H9 (cell line): ENCODE data around the gene SPATA2. TPM values are rescaled to one million over a fixed set of nuclear protein-coding genes. Genes with fewer than 3 reads are reported as not detected.

ENCODE experiments used
- DNase-seq: peaks from one replicate; pipeline ENCODE4 v3.0.0-alpha.2; 2017
- H2AFZ ChIP-seq: one replicate; pipeline ENCODE4 v1.6.1; 2013; ENCODE audit warnings: mild to moderate bottlenecking, low read length, control low read depth, moderate library complexity
- H2AK5ac ChIP-seq: 2 replicates; pipeline ENCODE4 v1.6.1; 2013; ENCODE audit warnings: low read length, control low read depth, mixed read lengths; ENCODE audit not compliant: insufficient read length
- H2BK120ac ChIP-seq: one replicate; pipeline ENCODE4 v1.6.1; 2013; ENCODE audit warnings: low read depth, mild to moderate bottlenecking, low read length, control low read depth, inconsistent platforms; ENCODE audit not compliant: poor library complexity, severe bottlenecking
- H2BK12ac ChIP-seq: 2 replicates; pipeline ENCODE4 v1.6.1; 2013; ENCODE audit warnings: low read length, control low read depth, mixed read lengths, low read depth; ENCODE audit not compliant: insufficient read length
- H2BK15ac ChIP-seq: 2 replicates; pipeline ENCODE4 v1.6.1; 2013; ENCODE audit warnings: low read depth, low read length, control low read depth
- H2BK20ac ChIP-seq: one replicate; pipeline ENCODE4 v1.6.1; 2013; ENCODE audit warnings: low read depth, mild to moderate bottlenecking, low read length, control low read depth, inconsistent platforms; ENCODE audit not compliant: poor library complexity, severe bottlenecking
- H2BK5ac ChIP-seq: 2 replicates; pipeline ENCODE4 v1.6.1; 2013; ENCODE audit warnings: low read length, control low read depth, mixed read lengths; ENCODE audit not compliant: insufficient read length
- H3K14ac ChIP-seq: 2 replicates; pipeline ENCODE4 v1.6.1; 2013; ENCODE audit warnings: low read length, control low read depth; ENCODE audit not compliant: insufficient read depth
- H3K18ac ChIP-seq: 2 replicates; pipeline ENCODE4 v1.6.1; 2013; ENCODE audit warnings: low read depth, mild to moderate bottlenecking, mixed read lengths, low read length, control low read depth; ENCODE audit not compliant: insufficient read length
- H3K23ac ChIP-seq: 2 replicates; pipeline ENCODE4 v1.6.1; 2013; ENCODE audit warnings: low read length, control low read depth, mixed read lengths, low read depth; ENCODE audit not compliant: insufficient read length
- H3K23me2 ChIP-seq: 2 replicates; pipeline ENCODE4 v1.6.1; 2013; ENCODE audit warnings: low read depth, mild to moderate bottlenecking, mixed read lengths, low read length, control low read depth; ENCODE audit not compliant: insufficient read length, poor library complexity, severe bottlenecking
- H3K27ac ChIP-seq: 2 replicates; pipeline ENCODE4 v1.5.1; 2013; ENCODE audit warnings: low read length, control low read depth, mixed read lengths, low read depth; ENCODE audit not compliant: insufficient read length
- H3K27me3 ChIP-seq: 2 replicates; pipeline ENCODE4 v1.6.1; 2013; ENCODE audit warnings: low read length, control low read depth, inconsistent platforms; ENCODE audit not compliant: insufficient read depth
- H3K4ac ChIP-seq: 2 replicates; pipeline ENCODE4 v1.6.1; 2013; ENCODE audit warnings: low read depth, mild to moderate bottlenecking, control low read depth, inconsistent platforms, low read length, moderate library complexity
- H3K4me1 ChIP-seq: 2 replicates; pipeline ENCODE4 v1.6.1; 2013; ENCODE audit warnings: low read length, control low read depth, inconsistent platforms; ENCODE audit not compliant: insufficient read depth
- H3K4me2 ChIP-seq: 2 replicates; pipeline ENCODE4 v1.6.1; 2013; ENCODE audit warnings: low read length, control low read depth, mixed read lengths; ENCODE audit not compliant: insufficient read length, insufficient read depth
- H3K56ac ChIP-seq: 2 replicates; pipeline ENCODE4 v1.6.1; 2013; ENCODE audit warnings: low read depth, mild to moderate bottlenecking, mixed read lengths, low read length, control low read depth; ENCODE audit not compliant: insufficient read length
- H3K79me1 ChIP-seq: 2 replicates; pipeline ENCODE4 v1.6.1; 2013; ENCODE audit warnings: low read depth, mild to moderate bottlenecking, moderate library complexity, low read length, control low read depth, inconsistent platforms; ENCODE audit not compliant: insufficient read depth, poor library complexity, severe bottlenecking
- H3K79me2 ChIP-seq: 2 replicates; pipeline ENCODE4 v1.6.1; 2013; ENCODE audit warnings: low read length, control low read depth, inconsistent platforms; ENCODE audit not compliant: insufficient read depth
- H3K9ac ChIP-seq: 2 replicates; pipeline ENCODE4 v1.6.1; 2013; ENCODE audit warnings: low read length, control low read depth, mixed read lengths; ENCODE audit not compliant: insufficient read length; ENCODE audit errors: extremely low read depth
- H3K9me3 ChIP-seq: one replicate; pipeline ENCODE4 v1.6.1; 2013; ENCODE audit warnings: low read depth, low read length, inconsistent platforms; ENCODE audit not compliant: control insufficient read depth
- H3T11ph ChIP-seq: one replicate; pipeline ENCODE4 v1.6.1; 2013; ENCODE audit warnings: mild to moderate bottlenecking, low read length, control low read depth, inconsistent platforms
- H4K20me1 ChIP-seq: one replicate; pipeline ENCODE4 v1.6.1; 2013; ENCODE audit not compliant: control insufficient read depth, insufficient read length, insufficient read depth
- H4K5ac ChIP-seq: 2 replicates; pipeline ENCODE4 v1.6.1; 2013; ENCODE audit warnings: low read depth, mild to moderate bottlenecking, mixed read lengths, low read length, control low read depth; ENCODE audit not compliant: insufficient read length
- H4K8ac ChIP-seq: replicated peaks from 2 replicates; pipeline ENCODE4 v1.6.1; 2013; ENCODE audit warnings: low read length, control low read depth, mixed read lengths, low read depth; ENCODE audit not compliant: insufficient read length
- H4K91ac ChIP-seq: 2 replicates; pipeline ENCODE4 v1.6.1; 2013; ENCODE audit warnings: low read depth, mild to moderate bottlenecking, moderate library complexity, mixed read lengths, low read length, control low read depth; ENCODE audit not compliant: insufficient read length
- H3K27ac Mint-ChIP-seq, 3 experiments: 2 replicates in 2 of 3; 3 replicates in 1 of 3; pipeline ENCODE4 v1.8.0; 2020 to 2021; ENCODE audit warnings: mixed read lengths in 3 of 3, mild to moderate bottlenecking in 1 of 3, moderate library complexity in 1 of 3
- H3K27me3 Mint-ChIP-seq: 2 replicates; pipeline ENCODE4 v1.8.0; 2021; ENCODE audit warnings: low read depth, mild to moderate bottlenecking, moderate library complexity, mixed read lengths
- H3K36me3 Mint-ChIP-seq, 3 experiments: 2 replicates in 2 of 3; 3 replicates in 1 of 3; pipeline ENCODE4 v1.8.0; 2020 to 2021; ENCODE audit warnings: low read depth in 3 of 3, mixed read lengths in 3 of 3; ENCODE audit not compliant: insufficient read depth in 1 of 3
- H3K4me1 Mint-ChIP-seq, 2 experiments: 2 replicates each; pipeline ENCODE4 v1.8.0; 2020; ENCODE audit warnings: mixed read lengths in 2 of 2
- H3K4me3 Mint-ChIP-seq, 2 experiments: 2 replicates in 1 of 2; 3 replicates in 1 of 2; pipeline ENCODE4 v1.8.0; 2020 to 2021; ENCODE audit warnings: mild to moderate bottlenecking in 2 of 2, mixed read lengths in 2 of 2, moderate library complexity in 1 of 2
- H3K9me3 Mint-ChIP-seq, 2 experiments: 2 replicates in 1 of 2; 3 replicates in 1 of 2; pipeline ENCODE4 v1.8.0; 2020; ENCODE audit warnings: mild to moderate bottlenecking in 2 of 2, mixed read lengths in 2 of 2, moderate library complexity in 1 of 2
- CTCF ChIP-seq: fragments of 200-600 bp; sonication (generic); conservative IDR thresholded peaks from 3 replicates; pipeline ENCODE4 v1.8.0; 2021; ENCODE audit warnings: antibody characterized with exemption, mild to moderate bottlenecking
- WGBS: extraction: QIAGEN DNeasy Blood & Tissue Kit; methylation state at CpG from one replicate; pipeline ENCODE4 v1.1.7; 2013; ENCODE audit warnings: missing lambda C conversion rate, low lambda C conversion rate, mixed read lengths; ENCODE audit not compliant: insufficient read length; ENCODE audit errors: extremely low coverage; 5-methylcytosine and 5-hydroxymethylcytosine counted together
- total RNA-seq: library from RNA; stranded (reverse); gene quantifications from 2 replicates; pipeline ENCODE4 v1.2.1, GENCODE V29; 2021

SPATA2 gene
- total RNA-seq, 1 experiment from 2014 or later = 9.6 TPM

GRCh38 chr20:49888212-49889000 lies 26.9 kb downstream of the SPATA2 start:
- H4K5ac ChIP-seq = no peak overlapping the region
- Mint-ChIP-seq H3K36me3 (peaks cover 3 to 20% (median 16%) of the 10 kb centered on the region in 3 experiments; a peak in 6 of 7 replicates), H3K4me3 (peak overlapping the region in 1 of 2 experiments; percentile 27; a peak in 1 of 5 replicates), H3K27ac (peak overlapping the region in 2 of 3 experiments; percentile 65 to 94; a peak in 5 of 7 replicates), H3K27me3 (peaks cover 1% of the 10 kb centered on the region), H3K9me3 (no peaks in the 10 kb centered on the region), H3K4me1 (peaks cover 26 to 51% of the 10 kb centered on the region in 2 experiments)
- H3K4me1 ChIP-seq = no peaks in the 10 kb centered on the region
- H3K79me2 ChIP-seq = no peaks in the 10 kb centered on the region
- no peak overlapping the region for H2BK5ac ChIP-seq
- no peak overlapping the region for H3K9ac ChIP-seq
- peak; percentile 97 for TF ChIP-seq CTCF
- no peaks in the 10 kb centered on the region for H4K20me1 ChIP-seq
- H3K23me2 ChIP-seq = no peaks in the 10 kb centered on the region
- no peak overlapping the region for H3K4me2 ChIP-seq
- H2AFZ ChIP-seq = no peak overlapping the region
- no peak overlapping the region for H4K8ac ChIP-seq
- H3K27ac ChIP-seq = no peak overlapping the region
- H2BK20ac ChIP-seq = no peak overlapping the region
- H3K18ac ChIP-seq = no peak overlapping the region
- no peak overlapping the region for H3K23ac ChIP-seq
- peak; percentile 89 for DNase-seq
- no peaks in the 10 kb centered on the region for H3K79me1 ChIP-seq
- no peaks in the 10 kb centered on the region for H3K27me3 ChIP-seq
- no peak overlapping the region for H2AK5ac ChIP-seq
- H2BK15ac ChIP-seq = no peak overlapping the region
- H3K9me3 ChIP-seq = no peaks in the 10 kb centered on the region
- H2BK12ac ChIP-seq = no peak overlapping the region
- H3K4ac ChIP-seq = no peak overlapping the region
- H2BK120ac ChIP-seq = no peak overlapping the region
- no peak overlapping the region for H4K91ac ChIP-seq
- no peak overlapping the region for H3K14ac ChIP-seq
- no CpG with 5 or more reads among the region's 18 CpGs for WGBS
- no peak overlapping the region for H3K56ac ChIP-seq
- no peak overlapping the region for H3T11ph ChIP-seq
